H9 (cell line): ENCODE measurements around the gene RAD21L1. TPM values are rescaled to one million over a fixed set of nuclear protein-coding genes. Genes with fewer than 3 reads are reported as not detected.

ENCODE experiments used
- DNase-seq: peaks from one replicate; pipeline ENCODE4 v3.0.0-alpha.2; 2017
- H2AFZ ChIP-seq: one replicate; pipeline ENCODE4 v1.6.1; 2013; ENCODE audit warnings: mild to moderate bottlenecking, low read length, control low read depth, moderate library complexity
- H2AK5ac ChIP-seq: 2 replicates; pipeline ENCODE4 v1.6.1; 2013; ENCODE audit warnings: low read length, control low read depth, mixed read lengths; ENCODE audit not compliant: insufficient read length
- H2BK120ac ChIP-seq: one replicate; pipeline ENCODE4 v1.6.1; 2013; ENCODE audit warnings: low read depth, mild to moderate bottlenecking, low read length, control low read depth, inconsistent platforms; ENCODE audit not compliant: poor library complexity, severe bottlenecking
- H2BK12ac ChIP-seq: 2 replicates; pipeline ENCODE4 v1.6.1; 2013; ENCODE audit warnings: low read length, control low read depth, mixed read lengths, low read depth; ENCODE audit not compliant: insufficient read length
- H2BK15ac ChIP-seq: 2 replicates; pipeline ENCODE4 v1.6.1; 2013; ENCODE audit warnings: low read depth, low read length, control low read depth
- H2BK20ac ChIP-seq: one replicate; pipeline ENCODE4 v1.6.1; 2013; ENCODE audit warnings: low read depth, mild to moderate bottlenecking, low read length, control low read depth, inconsistent platforms; ENCODE audit not compliant: poor library complexity, severe bottlenecking
- H2BK5ac ChIP-seq: 2 replicates; pipeline ENCODE4 v1.6.1; 2013; ENCODE audit warnings: low read length, control low read depth, mixed read lengths; ENCODE audit not compliant: insufficient read length
- H3K14ac ChIP-seq: 2 replicates; pipeline ENCODE4 v1.6.1; 2013; ENCODE audit warnings: low read length, control low read depth; ENCODE audit not compliant: insufficient read depth
- H3K18ac ChIP-seq: 2 replicates; pipeline ENCODE4 v1.6.1; 2013; ENCODE audit warnings: low read depth, mild to moderate bottlenecking, mixed read lengths, low read length, control low read depth; ENCODE audit not compliant: insufficient read length
- H3K23ac ChIP-seq: 2 replicates; pipeline ENCODE4 v1.6.1; 2013; ENCODE audit warnings: low read length, control low read depth, mixed read lengths, low read depth; ENCODE audit not compliant: insufficient read length
- H3K23me2 ChIP-seq: 2 replicates; pipeline ENCODE4 v1.6.1; 2013; ENCODE audit warnings: low read depth, mild to moderate bottlenecking, mixed read lengths, low read length, control low read depth; ENCODE audit not compliant: insufficient read length, poor library complexity, severe bottlenecking
- H3K27ac ChIP-seq: 2 replicates; pipeline ENCODE4 v1.5.1; 2013; ENCODE audit warnings: low read length, control low read depth, mixed read lengths, low read depth; ENCODE audit not compliant: insufficient read length
- H3K27me3 ChIP-seq: 2 replicates; pipeline ENCODE4 v1.6.1; 2013; ENCODE audit warnings: low read length, control low read depth, inconsistent platforms; ENCODE audit not compliant: insufficient read depth
- H3K4ac ChIP-seq: 2 replicates; pipeline ENCODE4 v1.6.1; 2013; ENCODE audit warnings: low read depth, mild to moderate bottlenecking, control low read depth, inconsistent platforms, low read length, moderate library complexity
- H3K4me1 ChIP-seq: 2 replicates; pipeline ENCODE4 v1.6.1; 2013; ENCODE audit warnings: low read length, control low read depth, inconsistent platforms; ENCODE audit not compliant: insufficient read depth
- H3K4me2 ChIP-seq: 2 replicates; pipeline ENCODE4 v1.6.1; 2013; ENCODE audit warnings: low read length, control low read depth, mixed read lengths; ENCODE audit not compliant: insufficient read length, insufficient read depth
- H3K56ac ChIP-seq: 2 replicates; pipeline ENCODE4 v1.6.1; 2013; ENCODE audit warnings: low read depth, mild to moderate bottlenecking, mixed read lengths, low read length, control low read depth; ENCODE audit not compliant: insufficient read length
- H3K79me1 ChIP-seq: 2 replicates; pipeline ENCODE4 v1.6.1; 2013; ENCODE audit warnings: low read depth, mild to moderate bottlenecking, moderate library complexity, low read length, control low read depth, inconsistent platforms; ENCODE audit not compliant: insufficient read depth, poor library complexity, severe bottlenecking
- H3K79me2 ChIP-seq: 2 replicates; pipeline ENCODE4 v1.6.1; 2013; ENCODE audit warnings: low read length, control low read depth, inconsistent platforms; ENCODE audit not compliant: insufficient read depth
- H3K9ac ChIP-seq: 2 replicates; pipeline ENCODE4 v1.6.1; 2013; ENCODE audit warnings: low read length, control low read depth, mixed read lengths; ENCODE audit not compliant: insufficient read length; ENCODE audit errors: extremely low read depth
- H3K9me3 ChIP-seq: one replicate; pipeline ENCODE4 v1.6.1; 2013; ENCODE audit warnings: low read depth, low read length, inconsistent platforms; ENCODE audit not compliant: control insufficient read depth
- H3T11ph ChIP-seq: one replicate; pipeline ENCODE4 v1.6.1; 2013; ENCODE audit warnings: mild to moderate bottlenecking, low read length, control low read depth, inconsistent platforms
- H4K20me1 ChIP-seq: one replicate; pipeline ENCODE4 v1.6.1; 2013; ENCODE audit not compliant: control insufficient read depth, insufficient read length, insufficient read depth
- H4K5ac ChIP-seq: 2 replicates; pipeline ENCODE4 v1.6.1; 2013; ENCODE audit warnings: low read depth, mild to moderate bottlenecking, mixed read lengths, low read length, control low read depth; ENCODE audit not compliant: insufficient read length
- H4K8ac ChIP-seq: replicated peaks from 2 replicates; pipeline ENCODE4 v1.6.1; 2013; ENCODE audit warnings: low read length, control low read depth, mixed read lengths, low read depth; ENCODE audit not compliant: insufficient read length
- H4K91ac ChIP-seq: 2 replicates; pipeline ENCODE4 v1.6.1; 2013; ENCODE audit warnings: low read depth, mild to moderate bottlenecking, moderate library complexity, mixed read lengths, low read length, control low read depth; ENCODE audit not compliant: insufficient read length
- H3K27ac Mint-ChIP-seq, 3 experiments: 2 replicates in 2 of 3; 3 replicates in 1 of 3; pipeline ENCODE4 v1.8.0; 2020 to 2021; ENCODE audit warnings: mixed read lengths in 3 of 3, mild to moderate bottlenecking in 1 of 3, moderate library complexity in 1 of 3
- H3K27me3 Mint-ChIP-seq: 2 replicates; pipeline ENCODE4 v1.8.0; 2021; ENCODE audit warnings: low read depth, mild to moderate bottlenecking, moderate library complexity, mixed read lengths
- H3K36me3 Mint-ChIP-seq, 3 experiments: 2 replicates in 2 of 3; 3 replicates in 1 of 3; pipeline ENCODE4 v1.8.0; 2020 to 2021; ENCODE audit warnings: low read depth in 3 of 3, mixed read lengths in 3 of 3; ENCODE audit not compliant: insufficient read depth in 1 of 3
- H3K4me1 Mint-ChIP-seq, 2 experiments: 2 replicates each; pipeline ENCODE4 v1.8.0; 2020; ENCODE audit warnings: mixed read lengths in 2 of 2
- H3K4me3 Mint-ChIP-seq, 2 experiments: 2 replicates in 1 of 2; 3 replicates in 1 of 2; pipeline ENCODE4 v1.8.0; 2020 to 2021; ENCODE audit warnings: mild to moderate bottlenecking in 2 of 2, mixed read lengths in 2 of 2, moderate library complexity in 1 of 2
- H3K9me3 Mint-ChIP-seq, 2 experiments: 2 replicates in 1 of 2; 3 replicates in 1 of 2; pipeline ENCODE4 v1.8.0; 2020; ENCODE audit warnings: mild to moderate bottlenecking in 2 of 2, mixed read lengths in 2 of 2, moderate library complexity in 1 of 2
- CTCF ChIP-seq: fragments of 200-600 bp; sonication (generic); conservative IDR thresholded peaks from 3 replicates; pipeline ENCODE4 v1.8.0; 2021; ENCODE audit warnings: antibody characterized with exemption, mild to moderate bottlenecking
- WGBS: extraction: QIAGEN DNeasy Blood & Tissue Kit; methylation state at CpG from one replicate; pipeline ENCODE4 v1.1.7; 2013; ENCODE audit warnings: missing lambda C conversion rate, low lambda C conversion rate, mixed read lengths; ENCODE audit not compliant: insufficient read length; ENCODE audit errors: extremely low coverage; 5-methylcytosine and 5-hydroxymethylcytosine counted together
- total RNA-seq: library from RNA; stranded (reverse); gene quantifications from 2 replicates; pipeline ENCODE4 v1.2.1, GENCODE V29; 2021

The RAD21L1 gene
- total RNA-seq, 1 experiment from 2014 or later = not detected

- Mint-ChIP-seq H3K27me3 (peaks cover 4% of the 10 kb centered on the region), H3K27ac (no peak overlapping the region), H3K9me3 (no peaks in the 10 kb centered on the region), H3K4me1 (peaks cover 2 to 11% of the 10 kb centered on the region in 2 experiments; a peak in 3 of 4 replicates), H3K36me3 (no peaks in the 10 kb centered on the region), H3K4me3 (no peak overlapping the region)
- Histone ChIP-seq H4K91ac (no peak overlapping the region), H3K23ac (no peak overlapping the region), H2AFZ (no peak overlapping the region), H2BK120ac (no peak overlapping the region), H3K4me2 (no peak overlapping the region), H4K8ac (no peak overlapping the region), H2BK20ac (no peak overlapping the region), H3K9ac (no peak overlapping the region), H2AK5ac (no peak overlapping the region), H3K4me1 (no peaks in the 10 kb centered on the region), H3K79me1 (no peaks in the 10 kb centered on the region), H4K20me1 (no peaks in the 10 kb centered on the region), H3K23me2 (no peaks in the 10 kb centered on the region), H2BK15ac (no peak overlapping the region), H2BK5ac (no peak overlapping the region), H3K4ac (no peak overlapping the region), H3K27ac (no peak overlapping the region), H3K56ac (no peak overlapping the region), H3K79me2 (no peaks in the 10 kb centered on the region), H3K27me3 (no peaks in the 10 kb centered on the region), H3T11ph (no peak overlapping the region), H3K9me3 (no peaks in the 10 kb centered on the region), H4K5ac (no peak overlapping the region), H2BK12ac (no peak overlapping the region), H3K14ac (0 out of 2 replicates have a peak overlapping the region, but pooled peaks have one; percentile 40), H3K18ac (no peak overlapping the region)
- no CpG with 5 or more reads among the region's 9 CpGs for WGBS
- no peak for DNase-seq
- TF ChIP-seq CTCF = no peak
These were observed 58.0 kb downstream of the RAD21L1 start for GRCh38 chr20:1283522-1284510.
